Fibroblast of lung (primary cell): ENCODE measurements around the gene BLCAP.

Source experiments
- EZH2 ChIP-seq: IDR thresholded peaks from 2 replicates; pipeline ENCODE4 v1.5.1; 2012; ENCODE audit warnings: low read length, control low read depth, mild to moderate bottlenecking; ENCODE audit errors: missing control alignments
- TF ChIP-seq, protein P1 (sequence below), 2 donors: IDR thresholded peaks in 1 of 2; conservative IDR thresholded peaks in 1 of 2; 1 replicate in 1 of 2; 2 replicates in 1 of 2; pipeline ENCODE4 v1.5.1; 2011 to 2012; ENCODE audit warnings: low read length in 2 of 2, control low read depth in 1 of 2, inconsistent platforms in 1 of 2, low read depth in 1 of 2, mild to moderate bottlenecking in 1 of 2

DNA sequence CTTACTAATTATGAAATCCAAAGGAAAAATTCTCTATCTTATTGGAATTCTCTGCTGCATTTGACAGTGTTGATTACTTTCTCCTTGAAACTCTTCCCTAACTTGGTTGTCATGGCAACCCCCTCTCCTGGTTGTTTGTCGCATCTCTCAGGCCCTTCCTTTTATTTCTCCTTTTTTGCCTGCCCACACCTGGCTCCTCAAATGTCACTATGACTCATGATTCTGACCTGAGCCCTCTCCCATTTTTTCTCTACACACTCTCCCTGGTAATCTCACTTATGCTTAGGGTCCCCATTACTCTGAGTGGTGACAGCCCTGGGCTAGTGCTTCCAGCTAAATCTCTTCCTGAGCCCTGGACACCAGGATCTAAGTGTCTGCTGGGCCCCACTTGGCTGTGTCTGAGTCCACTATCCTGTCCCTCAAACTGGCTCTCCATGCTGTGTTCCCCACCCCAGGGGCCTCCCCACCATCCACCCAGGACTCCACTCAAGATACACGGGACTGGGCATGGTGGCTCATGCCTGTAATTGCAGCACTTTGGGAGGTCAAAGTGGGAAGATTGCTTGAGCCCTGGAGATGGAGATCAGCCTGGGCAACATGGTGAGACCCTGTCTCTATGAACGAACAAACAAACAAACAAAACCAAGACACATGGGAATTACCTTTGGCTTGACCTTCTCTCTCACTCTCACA is 23.1 kb downstream of the BLCAP start:
- TF ChIP-seq, protein P1, sequence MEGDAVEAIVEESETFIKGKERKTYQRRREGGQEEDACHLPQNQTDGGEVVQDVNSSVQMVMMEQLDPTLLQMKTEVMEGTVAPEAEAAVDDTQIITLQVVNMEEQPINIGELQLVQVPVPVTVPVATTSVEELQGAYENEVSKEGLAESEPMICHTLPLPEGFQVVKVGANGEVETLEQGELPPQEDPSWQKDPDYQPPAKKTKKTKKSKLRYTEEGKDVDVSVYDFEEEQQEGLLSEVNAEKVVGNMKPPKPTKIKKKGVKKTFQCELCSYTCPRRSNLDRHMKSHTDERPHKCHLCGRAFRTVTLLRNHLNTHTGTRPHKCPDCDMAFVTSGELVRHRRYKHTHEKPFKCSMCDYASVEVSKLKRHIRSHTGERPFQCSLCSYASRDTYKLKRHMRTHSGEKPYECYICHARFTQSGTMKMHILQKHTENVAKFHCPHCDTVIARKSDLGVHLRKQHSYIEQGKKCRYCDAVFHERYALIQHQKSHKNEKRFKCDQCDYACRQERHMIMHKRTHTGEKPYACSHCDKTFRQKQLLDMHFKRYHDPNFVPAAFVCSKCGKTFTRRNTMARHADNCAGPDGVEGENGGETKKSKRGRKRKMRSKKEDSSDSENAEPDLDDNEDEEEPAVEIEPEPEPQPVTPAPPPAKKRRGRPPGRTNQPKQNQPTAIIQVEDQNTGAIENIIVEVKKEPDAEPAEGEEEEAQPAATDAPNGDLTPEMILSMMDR (conservative IDR thresholded peaks at IDR 0.05 in 1 of 2, IDR thresholded peaks at IDR 0.05 in 1 of 2; ENCODE audit: low read depth in 1 of 2, low read length in 2 of 2): no peak
- no peak for TF ChIP-seq EZH2
